HepG2 (cell line): ENCODE data around the gene TGM1. TPM values are rescaled to one million over a fixed set of nuclear protein-coding genes. Genes with fewer than 3 reads are reported as not detected.

Source experiments
- AKAP8 ChIP-seq: sonication (generic); formaldehyde crosslinking; IDR thresholded peaks from 2 replicates; pipeline ENCODE4 v1.5.1; 2020; ENCODE audit warnings: mild to moderate bottlenecking, missing genetic modification reagents
- CENPBD1 ChIP-seq: sonication (generic); formaldehyde crosslinking; IDR thresholded peaks from 2 replicates; pipeline ENCODE4 v1.8.0; 2022; ENCODE audit warnings: missing genetic modification reagents, low read depth, mild to moderate bottlenecking, borderline replicate concordance
- GATAD1 ChIP-seq: IDR thresholded peaks from 2 replicates; pipeline ENCODE4 v1.6.1; 2016; ENCODE audit warnings: missing genetic modification reagents, missing compliant biosample characterization
- IKZF1 ChIP-seq: fragments of 450-650 bp; IDR thresholded peaks from 2 replicates; pipeline ENCODE4 v1.7.1; 2016
- JUN ChIP-seq: sonication (generic); formaldehyde crosslinking; IDR thresholded peaks from 2 replicates; pipeline ENCODE4 v1.4.0; 2020; ENCODE audit warnings: mild to moderate bottlenecking, missing genetic modification reagents
- KDM5A ChIP-seq: fragments of 200-600 bp; sonication (generic); IDR thresholded peaks from 2 replicates; pipeline ENCODE4 v1.7.0; 2018; ENCODE audit warnings: antibody characterized with exemption, mild to moderate bottlenecking, low read length, borderline replicate concordance
- KDM5B ChIP-seq: sonication (generic); formaldehyde crosslinking; IDR thresholded peaks from 2 replicates; pipeline ENCODE4 v1.4.0; 2020; ENCODE audit warnings: missing genetic modification reagents, mild to moderate bottlenecking, borderline replicate concordance
- MED13 ChIP-seq: sonication (generic); formaldehyde crosslinking; IDR thresholded peaks from 2 replicates; pipeline ENCODE4 v1.5.0; 2020; ENCODE audit warnings: missing genetic modification reagents
- MIXL1 ChIP-seq: IDR thresholded peaks from 2 replicates; pipeline ENCODE4 v1.6.1; 2016
- PITX1 ChIP-seq: sonication (generic); formaldehyde crosslinking; IDR thresholded peaks from 2 replicates; pipeline ENCODE4 v1.5.1; 2020; ENCODE audit warnings: mild to moderate bottlenecking, missing genetic modification reagents
- SOX13 ChIP-seq, 3 experiments: fragments of 450-650 bp in 1 of 3; sonication (generic) in 1 of 3; formaldehyde crosslinking in 1 of 3; IDR thresholded peaks in 2 of 3; conservative IDR thresholded peaks in 1 of 3; 2 replicates each; pipeline versions ENCODE4 v1.5.0 to v1.6.1; 2016 to 2020; ENCODE audit warnings: antibody characterized with exemption in 1 of 3, mild to moderate bottlenecking in 1 of 3, missing compliant biosample characterization in 1 of 3, missing genetic modification reagents in 1 of 3, moderate library complexity in 1 of 3
- ZHX1 ChIP-seq: sonication (generic); formaldehyde crosslinking; IDR thresholded peaks from 2 replicates; pipeline ENCODE4 v1.8.1; 2022; ENCODE audit warnings: low read depth, mild to moderate bottlenecking, missing genetic modification reagents
- ZNF354B ChIP-seq: sonication (generic); formaldehyde crosslinking; IDR thresholded peaks from 2 replicates; pipeline ENCODE4 v1.8.0; 2022; ENCODE audit warnings: mild to moderate bottlenecking, missing genetic modification reagents
- ZNF570 ChIP-seq: sonication (generic); formaldehyde crosslinking; IDR thresholded peaks from 2 replicates; pipeline ENCODE4 v1.4.0; 2020; ENCODE audit warnings: mild to moderate bottlenecking, missing genetic modification reagents, borderline replicate concordance
- ZNF646 ChIP-seq: sonication (generic); formaldehyde crosslinking; IDR thresholded peaks from 2 replicates; pipeline ENCODE4 v1.9.0; 2021; ENCODE audit warnings: mild to moderate bottlenecking, missing genetic modification reagents
- ZZZ3 ChIP-seq: sonication (generic); formaldehyde crosslinking; IDR thresholded peaks from 2 replicates; pipeline ENCODE4 v1.4.0; 2020; ENCODE audit warnings: missing genetic modification reagents, mild to moderate bottlenecking, borderline replicate concordance
- polyA plus RNA-seq, 8 experiments: library from polyadenylated mRNA; depleted of rRNA in 3 of 8; stranded (reverse) in 7 of 8; unstranded in 1 of 8; fragments of >200 nt; fragmentation: Illumina TruSeq in 4 of 8; extraction: Trizol in 4 of 8; gene quantifications; 2 replicates each; pipeline versions ENCODE4 v1.2.1 to v1.2.3, GENCODE V29; 2011 to 2016; ENCODE audit warnings: low read depth in 4 of 8, missing spikeins in 1 of 8, mixed read lengths in 1 of 8; ENCODE audit not compliant: insufficient read depth in 1 of 8
- total RNA-seq, 5 experiments: library from RNA; depleted of rRNA; stranded (reverse); fragments of >200 nt; fragmentation: Illumina TruSeq; extraction: Trizol; gene quantifications; 2 replicates each; pipeline ENCODE4 v1.2.3, GENCODE V29; 2016; ENCODE audit warnings: low read depth in 1 of 5
- TF ChIP-seq, protein P1 (sequence below): IDR thresholded peaks from 2 replicates; pipeline ENCODE4 v1.6.1; 2016; ENCODE audit warnings: missing compliant biosample characterization, missing genetic modification reagents, borderline replicate concordance

The TGM1 gene
- total and polyA plus RNA-seq, 2 of the 13 experiments (the other 11 are each of a cell fraction or from before 2014, with no cell fraction given), result 3.2 to 10.6 TPM

GRCh38 chr14:24299255-24300191 is 36.5 kb upstream of the TGM1 start, which contains the start of the genes DHRS1 and NOP9 (continued):
- TF ChIP-seq ZNF570 (CRISPR knock-in tag) (no peak), MED13 (CRISPR knock-in tag) (peak; percentile 60; the same call in 1 of the 2 replicates), ZHX1 (peak; percentile 97), KDM5A (peak; percentile 100), JUN (CRISPR knock-in tag) (no peak; the same call in none of the 2 replicates), CENPBD1 (CRISPR knock-in tag) (no peak), ZZZ3 (CRISPR knock-in tag) (peak; percentile 96), ZNF354B (CRISPR knock-in tag) (peak; percentile 79; the same call in 1 of the 2 replicates), KDM5B (CRISPR knock-in tag) (peak; percentile 95), IKZF1 (no peak), AKAP8 (CRISPR knock-in tag) (peak; percentile 96), ZNF646 (CRISPR knock-in tag) (no peak; the same call in 1 of the 2 replicates), PITX1 (peak; percentile 94), MIXL1 (CRISPR knock-in tag) (no peak; the same call in 1 of the 2 replicates), SOX13 (IDR thresholded peaks at IDR 0.05) (peak; percentile 46), SOX13 (CRISPR knock-in tag; conservative IDR thresholded peaks at IDR 0.05 in 1 of 2, IDR thresholded peaks at IDR 0.05 in 1 of 2) (peak in 1 of 2 experiments; percentile 75; a peak in 3 of 4 replicates), GATAD1 (CRISPR knock-in tag) (peak; percentile 99)
- TF ChIP-seq, protein P1, sequence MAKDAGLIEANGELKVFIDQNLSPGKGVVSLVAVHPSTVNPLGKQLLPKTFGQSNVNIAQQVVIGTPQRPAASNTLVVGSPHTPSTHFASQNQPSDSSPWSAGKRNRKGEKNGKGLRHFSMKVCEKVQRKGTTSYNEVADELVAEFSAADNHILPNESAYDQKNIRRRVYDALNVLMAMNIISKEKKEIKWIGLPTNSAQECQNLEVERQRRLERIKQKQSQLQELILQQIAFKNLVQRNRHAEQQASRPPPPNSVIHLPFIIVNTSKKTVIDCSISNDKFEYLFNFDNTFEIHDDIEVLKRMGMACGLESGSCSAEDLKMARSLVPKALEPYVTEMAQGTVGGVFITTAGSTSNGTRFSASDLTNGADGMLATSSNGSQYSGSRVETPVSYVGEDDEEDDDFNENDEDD, result peak; percentile 91; the same call in 1 of the 2 replicates
